Activated T-helper 2 cell treated with anti-CD3 and anti-CD28 coated beads, Interferon-gamma antibody, Interleukin-2, Interleukin-4, amounts not matched to agents 10 μg/mL and 5 μg/mL and 100 μg/mL, durations not matched to agents 14 hours and 24 hours and 36 hours (primary cell): Measurements from ENCODE around the gene RPL32. TPM values are rescaled to one million over a fixed set of nuclear protein-coding genes. Genes with fewer than 3 reads are reported as not detected.

Experiments
- DNase-seq: peaks from one replicate; pipeline ENCODE4 v3.0.0; 2021; ENCODE audit warnings: low spot score
- H3K27ac Mint-ChIP-seq: one replicate; pipeline ENCODE4 v1.8.0; 2021; ENCODE audit warnings: mixed read lengths
- H3K27me3 Mint-ChIP-seq: one replicate; pipeline ENCODE4 v1.8.0; 2021; ENCODE audit warnings: low read depth, mixed read lengths
- H3K36me3 Mint-ChIP-seq: one replicate; pipeline ENCODE4 v1.8.0; 2021; ENCODE audit warnings: low read depth, mixed read lengths
- H3K4me1 Mint-ChIP-seq: one replicate; pipeline ENCODE4 v1.8.0; 2021; ENCODE audit warnings: low read depth, mixed read lengths
- H3K4me3 Mint-ChIP-seq: one replicate; pipeline ENCODE4 v1.8.0; 2021; ENCODE audit warnings: low read depth, mild to moderate bottlenecking, moderate library complexity, mixed read lengths
- H3K9me3 Mint-ChIP-seq: one replicate; pipeline ENCODE4 v1.8.0; 2021; ENCODE audit warnings: mixed read lengths
- intact Hi-C: fragments of 100-400 bp; cut with micrococcal nuclease; formaldehyde crosslinking; loops from one replicate; pipeline ENCODE4 v1.15.1; 2023
- total RNA-seq: library from RNA; stranded (reverse); gene quantifications from 2 replicates; pipeline ENCODE4 v1.2.3, GENCODE V29; 2022

RPL32 gene
- total RNA-seq, 1 donor from 2014 or later, result 2,053 TPM

DNA sequence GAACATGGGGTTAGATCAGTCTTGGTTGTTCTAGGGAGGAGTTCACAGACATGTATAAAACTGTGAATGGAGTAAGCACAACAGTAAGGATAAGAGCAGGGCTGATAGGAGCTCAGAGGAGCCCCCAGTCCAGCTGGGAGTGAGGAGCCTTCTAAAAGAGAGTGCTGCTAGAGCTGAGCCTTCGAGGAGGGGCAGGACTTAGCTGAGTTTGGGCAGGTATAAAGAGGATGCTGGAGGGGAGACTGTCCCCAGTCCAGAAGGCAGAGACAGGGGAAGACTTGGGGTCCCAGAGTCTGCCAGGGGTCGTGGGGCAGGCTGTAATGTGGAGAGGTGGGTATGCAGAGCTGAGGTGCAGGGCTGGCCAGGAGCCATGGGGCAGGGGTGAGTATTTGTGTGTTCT is 32.8 kb downstream of the RPL32 start:
- no peak overlapping the region for H3K27ac Mint-ChIP-seq
- no peak for DNase-seq
- peak overlapping the region; percentile 6 for H3K4me3 Mint-ChIP-seq
- no peaks in the 10 kb centered on the region for H3K36me3 Mint-ChIP-seq
- intact Hi-C loops, result no loop called here
- H3K9me3 Mint-ChIP-seq, result no peaks in the 10 kb centered on the region
- peaks cover 10% of the 10 kb centered on the region for H3K27me3 Mint-ChIP-seq
- peaks cover 3% of the 10 kb centered on the region for H3K4me1 Mint-ChIP-seq

DNA sequence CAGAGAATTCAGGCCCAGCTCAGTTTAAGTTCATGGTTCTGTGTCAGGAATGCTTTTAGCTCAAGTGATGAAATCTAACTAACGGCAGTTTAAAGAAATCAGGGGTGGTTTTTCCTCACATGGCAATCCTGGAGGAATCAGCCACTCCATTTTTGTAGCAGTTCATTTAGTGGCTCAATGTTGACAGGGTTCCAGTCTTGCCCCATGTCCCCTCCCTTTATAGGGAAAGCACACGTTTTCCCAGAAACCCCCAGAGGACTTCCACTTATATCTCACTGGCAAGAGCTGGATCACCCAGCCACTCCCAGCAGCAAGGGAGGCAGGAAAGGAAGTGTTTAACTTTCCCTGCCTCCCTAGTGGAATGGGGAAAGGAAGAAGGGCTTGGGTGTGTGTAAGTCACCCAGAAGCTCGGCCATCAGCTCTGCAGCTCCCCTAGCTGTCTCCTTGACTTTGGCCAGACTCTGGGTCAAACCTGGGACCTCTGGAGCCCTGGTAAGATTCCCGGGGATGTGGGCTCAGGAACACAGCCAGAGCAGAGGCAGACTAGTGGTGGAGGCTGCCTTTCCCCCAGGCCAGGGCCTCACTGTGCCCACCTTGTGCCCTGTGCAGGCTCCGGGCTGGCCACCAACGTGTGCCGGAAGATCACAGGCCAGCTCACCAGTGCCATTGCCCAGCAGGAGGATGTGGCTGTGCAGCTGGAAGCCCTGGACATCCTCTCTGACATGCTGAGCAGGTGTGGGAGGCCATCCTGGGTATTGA is 33.6 kb downstream of the RPL32 start:
- intact Hi-C loops, result no loop called here
- H3K4me3 Mint-ChIP-seq, result no peak overlapping the region

DNA sequence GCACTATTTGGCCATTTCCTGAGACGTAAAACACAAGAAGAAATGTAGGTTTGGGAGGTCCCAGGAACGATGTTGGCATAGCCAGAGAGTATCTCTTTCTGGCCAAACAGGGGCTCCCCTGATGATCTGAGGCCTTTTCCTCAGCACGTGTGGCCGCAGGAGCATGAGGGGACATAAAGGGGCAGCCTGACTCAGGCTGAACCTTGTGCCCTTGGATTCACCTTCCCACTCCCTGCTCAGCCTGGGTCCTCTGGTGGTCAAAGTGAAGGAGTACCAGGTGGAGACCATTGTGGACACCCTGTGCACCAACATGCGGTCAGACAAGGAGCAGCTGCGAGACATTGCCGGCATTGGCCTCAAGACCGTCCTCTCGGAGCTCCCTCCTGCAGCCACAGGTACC is 34.3 kb downstream of the RPL32 start:
- Mint-ChIP-seq H3K4me1 (peaks cover 3% of the 10 kb centered on the region), H3K27me3 (peaks cover 10% of the 10 kb centered on the region), H3K36me3 (no peaks in the 10 kb centered on the region), H3K9me3 (no peaks in the 10 kb centered on the region), H3K4me3 (no peak overlapping the region), H3K27ac (no peak overlapping the region)
- intact Hi-C loops, result no loop called here
- DNase-seq, result no peak

More for the DNA sequence above, 33.6 kb downstream of the RPL32 start:
- Mint-ChIP-seq H3K27ac (no peak overlapping the region), H3K36me3 (no peaks in the 10 kb centered on the region), H3K27me3 (peaks cover 10% of the 10 kb centered on the region), H3K9me3 (no peaks in the 10 kb centered on the region), H3K4me1 (peaks cover 3% of the 10 kb centered on the region)
- DNase-seq, result no peak

DNA sequence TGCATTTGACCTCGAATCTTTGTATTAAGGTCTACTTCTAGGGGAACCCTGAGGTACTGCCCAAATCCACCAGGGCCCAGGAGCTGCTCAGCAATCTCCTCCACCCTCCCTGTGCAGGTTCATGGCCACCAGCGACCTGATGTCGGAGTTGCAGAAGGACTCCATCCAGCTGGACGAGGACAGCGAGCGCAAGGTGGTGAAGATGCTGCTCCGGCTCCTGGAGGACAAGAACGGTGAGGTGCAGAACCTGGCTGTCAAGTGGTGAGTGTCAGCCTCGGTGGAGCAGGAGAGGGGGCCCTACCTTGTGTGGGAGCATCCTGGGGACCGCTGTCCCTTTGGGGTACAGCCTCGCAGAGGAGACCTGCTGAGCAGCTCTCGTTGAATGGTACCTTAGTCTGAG is 38.0 kb downstream of the RPL32 start:
- Mint-ChIP-seq H3K27me3 (peaks cover under 1% of the 10 kb centered on the region), H3K9me3 (no peaks in the 10 kb centered on the region), H3K36me3 (no peaks in the 10 kb centered on the region), H3K4me3 (no peak overlapping the region), H3K27ac (no peak overlapping the region), H3K4me1 (no peaks in the 10 kb centered on the region)
- intact Hi-C loops, result no loop called here
- no peak for DNase-seq

DNA sequence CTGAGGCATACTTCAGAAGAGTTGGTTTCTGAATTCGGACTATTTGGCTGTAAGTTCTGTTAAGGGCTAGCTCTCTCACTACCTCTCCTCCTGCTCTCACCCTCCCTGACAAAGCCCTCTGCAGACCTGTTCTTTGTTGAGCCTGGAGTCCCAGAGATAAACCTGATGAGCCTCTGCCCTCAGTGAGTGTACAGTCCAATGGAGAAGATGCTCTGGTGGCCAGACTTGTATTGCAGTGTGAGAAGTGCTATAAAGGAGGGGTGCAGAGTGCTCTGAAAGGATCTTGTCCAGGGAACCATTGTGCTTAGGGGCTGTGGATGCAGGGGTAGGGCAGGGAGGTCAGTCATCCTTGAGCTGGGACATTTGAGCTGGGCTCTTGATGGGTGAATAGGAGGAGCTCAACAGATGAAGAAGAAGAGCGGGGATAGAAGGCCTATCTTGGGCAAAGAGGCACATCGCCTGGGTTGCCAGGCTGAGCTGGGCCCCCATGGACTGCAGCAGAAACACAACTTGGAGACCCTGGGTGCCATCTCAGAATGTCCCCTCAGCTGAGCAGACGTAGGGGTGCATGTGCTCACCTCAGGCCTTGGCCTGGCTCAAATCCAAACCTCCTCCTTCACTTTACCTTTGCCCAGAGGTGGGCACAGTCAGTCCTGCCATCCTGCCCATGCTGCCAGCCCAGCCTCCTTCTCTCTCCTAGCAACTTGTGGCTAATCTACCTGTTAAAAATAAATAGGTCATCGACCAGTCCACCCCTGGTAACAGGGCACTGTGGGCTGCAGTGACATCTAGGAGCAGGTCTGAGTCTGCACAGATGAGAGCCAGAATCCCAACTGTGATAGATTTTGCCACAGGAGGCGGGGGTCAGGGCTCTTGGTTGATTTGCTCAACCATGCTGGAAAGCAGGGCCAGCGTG is 41.6 kb downstream of the RPL32 start:
- Mint-ChIP-seq H3K36me3 (no peaks in the 10 kb centered on the region), H3K4me3 (no peak overlapping the region), H3K27ac (no peak overlapping the region), H3K4me1 (peaks cover 3% of the 10 kb centered on the region), H3K9me3 (no peaks in the 10 kb centered on the region), H3K27me3 (peaks cover 25% of the 10 kb centered on the region)
- intact Hi-C loops, result no loop called here
- no peak for DNase-seq

DNA sequence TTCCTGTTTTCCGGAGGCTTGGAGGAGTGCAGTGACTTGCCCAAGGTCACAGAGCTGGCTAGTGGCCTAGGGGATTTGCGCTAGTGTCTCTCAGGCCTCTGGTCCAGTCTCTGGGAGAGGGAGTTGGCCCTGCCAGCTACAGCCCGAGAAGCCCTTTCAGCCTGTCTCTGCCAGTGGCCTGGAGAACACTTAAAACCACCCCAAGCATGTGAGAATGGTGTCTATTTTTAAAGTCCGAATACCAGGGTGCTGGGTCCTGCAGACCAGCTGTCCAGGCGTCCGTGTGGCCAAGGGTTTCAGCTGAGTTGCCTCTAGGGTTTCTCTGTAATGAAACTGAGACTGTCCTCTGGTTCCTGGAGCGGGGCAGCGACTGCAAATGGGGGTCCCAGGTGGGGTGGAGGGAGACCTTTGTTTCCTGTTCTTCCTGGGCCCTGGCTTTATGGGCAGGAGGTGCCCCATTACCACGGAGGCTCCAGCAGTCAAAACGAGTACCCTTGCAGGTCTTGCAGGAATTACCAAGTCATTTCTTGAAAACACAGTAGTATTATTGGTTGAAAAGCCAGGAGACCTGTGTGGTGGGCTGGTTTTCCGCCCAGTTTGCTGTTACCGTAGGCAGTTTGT is 42.7 kb downstream of the RPL32 start:
- H3K9me3 Mint-ChIP-seq, result no peaks in the 10 kb centered on the region
- no peak overlapping the region for H3K4me3 Mint-ChIP-seq
- H3K36me3 Mint-ChIP-seq, result no peaks in the 10 kb centered on the region
- peaks cover 3% of the 10 kb centered on the region for H3K4me1 Mint-ChIP-seq
- intact Hi-C loops, result no loop called here
- peaks cover 25% of the 10 kb centered on the region for H3K27me3 Mint-ChIP-seq
- DNase-seq, result no peak
- H3K27ac Mint-ChIP-seq, result no peak overlapping the region

DNA sequence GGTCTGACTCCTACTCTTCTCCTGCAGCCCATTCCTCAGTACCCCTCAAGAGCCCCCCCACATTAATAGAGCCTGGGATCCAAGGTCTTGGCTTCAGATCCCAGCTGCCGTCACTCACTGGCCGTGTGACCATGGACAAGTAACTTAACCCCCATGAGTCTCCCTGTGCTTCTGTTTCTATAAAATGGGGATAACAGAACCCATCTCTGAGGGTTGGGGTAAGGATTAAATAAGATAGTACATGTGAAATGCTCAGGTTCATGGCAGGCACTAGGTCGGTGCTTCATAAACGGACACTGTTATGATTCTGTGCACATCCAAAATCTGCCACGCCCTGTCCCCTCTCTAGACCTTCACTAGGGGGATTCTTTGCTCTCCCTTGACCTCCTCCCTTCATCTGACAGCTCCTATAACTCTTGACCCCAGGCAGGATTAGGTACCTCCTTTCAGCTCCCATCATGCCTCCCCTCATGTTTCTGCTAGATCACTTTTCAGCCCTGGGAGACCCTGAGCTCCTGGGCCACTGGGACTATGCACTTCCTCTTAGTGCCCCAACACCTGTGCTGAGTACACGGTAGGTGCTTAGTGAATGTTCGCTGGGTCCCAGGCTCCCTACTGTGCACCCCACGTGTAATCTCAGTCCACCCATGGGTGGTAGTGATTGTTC is 43.3 kb downstream of the RPL32 start:
- H3K4me3 Mint-ChIP-seq, result no peak overlapping the region
- H3K27me3 Mint-ChIP-seq, result peaks cover 25% of the 10 kb centered on the region
- intact Hi-C loops, result no loop called here
- H3K9me3 Mint-ChIP-seq, result no peaks in the 10 kb centered on the region
- H3K36me3 Mint-ChIP-seq, result no peaks in the 10 kb centered on the region
- no peak overlapping the region for H3K27ac Mint-ChIP-seq
- H3K4me1 Mint-ChIP-seq, result peaks cover 3% of the 10 kb centered on the region
- no peak for DNase-seq

DNA sequence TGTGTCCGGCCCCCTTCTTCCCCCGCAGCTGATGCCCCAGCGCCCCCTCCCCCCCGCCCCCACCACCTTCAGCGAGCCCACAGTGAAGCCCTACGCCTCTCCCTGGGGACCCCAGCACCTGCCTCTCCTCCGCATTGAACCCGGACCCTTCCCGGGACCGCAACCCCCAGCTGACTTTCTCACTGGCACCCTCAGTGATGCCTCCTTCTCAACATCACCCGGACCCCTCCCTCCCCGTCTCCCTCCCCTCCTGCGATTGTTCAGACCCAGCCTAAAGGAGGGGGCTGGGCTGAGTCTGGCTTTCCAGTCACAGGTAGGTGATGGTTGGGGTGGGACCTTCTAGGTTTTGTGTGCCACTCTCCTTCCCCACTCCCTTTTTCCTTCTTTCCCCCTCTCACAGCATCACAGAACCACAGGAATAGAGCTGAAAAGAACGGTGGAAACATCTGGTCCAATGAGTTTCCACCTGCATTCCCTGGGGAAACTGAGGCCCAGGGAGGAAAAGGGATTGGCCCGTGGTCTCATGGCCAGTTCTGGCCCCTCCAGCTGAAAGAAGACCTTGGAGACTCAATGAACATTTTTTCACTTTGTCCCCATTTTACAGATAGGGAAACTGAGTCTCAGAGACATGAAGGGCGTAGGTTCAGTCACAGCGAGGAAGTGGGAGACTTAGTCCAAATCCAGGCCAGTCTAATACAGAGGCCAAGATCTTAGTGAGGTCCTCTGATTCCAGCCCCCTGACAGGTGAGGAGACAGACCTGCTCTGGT is 44.1 kb downstream of the RPL32 start:
- DNase-seq, result no peak
- no peaks in the 10 kb centered on the region for H3K36me3 Mint-ChIP-seq
- H3K27ac Mint-ChIP-seq, result no peak overlapping the region
- H3K27me3 Mint-ChIP-seq, result peaks cover 26% of the 10 kb centered on the region
- H3K9me3 Mint-ChIP-seq, result no peaks in the 10 kb centered on the region
- H3K4me3 Mint-ChIP-seq, result peak overlapping the region; percentile 30
- peaks cover 3% of the 10 kb centered on the region for H3K4me1 Mint-ChIP-seq
- intact Hi-C loops, result no loop called here

DNA sequence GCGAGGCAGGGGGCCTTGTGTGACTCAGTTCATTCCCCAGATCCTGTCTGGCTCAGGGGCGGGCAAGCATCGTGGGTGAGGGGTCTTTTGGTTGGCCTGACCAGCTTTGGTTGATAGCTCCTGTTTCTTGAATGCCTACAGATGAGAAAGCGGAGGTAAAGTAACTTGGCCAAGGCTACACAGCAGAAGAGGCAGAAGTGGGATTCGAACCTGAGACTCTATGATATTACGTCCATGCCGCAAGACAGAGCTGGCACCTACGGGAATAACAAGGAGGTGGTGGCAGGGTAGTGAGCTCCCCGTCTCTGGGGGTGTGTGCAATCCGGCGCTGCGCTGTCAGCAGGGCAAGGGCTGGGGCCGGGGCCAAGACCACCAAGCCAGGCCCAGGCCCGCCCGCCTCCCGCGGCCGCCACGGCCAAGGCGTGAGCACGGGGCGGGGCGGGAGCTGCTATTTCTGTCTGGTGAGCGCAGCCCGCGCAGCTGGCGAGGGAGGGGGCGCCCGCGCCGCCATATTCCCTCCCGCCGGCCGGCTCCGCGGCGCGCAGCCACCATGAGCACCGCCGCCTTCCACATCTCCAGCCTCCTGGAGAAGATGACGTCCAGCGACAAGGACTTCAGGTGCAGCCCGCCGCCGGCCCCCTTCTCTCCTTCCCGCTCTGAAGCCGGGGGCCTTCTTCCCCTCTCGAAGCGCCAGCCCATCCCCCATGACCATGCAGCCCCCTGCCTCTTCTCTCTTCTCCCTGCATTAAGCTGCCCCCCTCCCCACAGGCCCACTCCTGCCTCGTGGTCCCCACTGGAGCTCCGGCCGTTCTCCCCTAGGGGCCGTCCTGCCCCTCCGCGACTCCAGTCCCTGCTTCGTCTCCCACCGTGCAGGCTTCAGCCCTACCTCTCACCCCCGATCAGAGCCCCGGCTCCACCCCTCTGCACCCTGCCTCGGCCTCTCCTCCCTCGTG is 44.9 kb downstream of the RPL32 start, which contains the start of gene CAND2:
Gene CAND2, plus strand, starts transcription at position 510 of the 953 bp plus-strand sequence. Its CDS starts 41 bp downstream, at position 551.
- Mint-ChIP-seq H3K36me3 (no peaks in the 10 kb centered on the region), H3K4me1 (peaks cover 3% of the 10 kb centered on the region), H3K27me3 (peaks cover 27% of the 10 kb centered on the region), H3K9me3 (no peaks in the 10 kb centered on the region), H3K27ac (no peak within 1 kb of the TSS), H3K4me3 (peak within 1 kb of the TSS; percentile 71)
- no peak for DNase-seq
- intact Hi-C loops, result no loop called here

DNA sequence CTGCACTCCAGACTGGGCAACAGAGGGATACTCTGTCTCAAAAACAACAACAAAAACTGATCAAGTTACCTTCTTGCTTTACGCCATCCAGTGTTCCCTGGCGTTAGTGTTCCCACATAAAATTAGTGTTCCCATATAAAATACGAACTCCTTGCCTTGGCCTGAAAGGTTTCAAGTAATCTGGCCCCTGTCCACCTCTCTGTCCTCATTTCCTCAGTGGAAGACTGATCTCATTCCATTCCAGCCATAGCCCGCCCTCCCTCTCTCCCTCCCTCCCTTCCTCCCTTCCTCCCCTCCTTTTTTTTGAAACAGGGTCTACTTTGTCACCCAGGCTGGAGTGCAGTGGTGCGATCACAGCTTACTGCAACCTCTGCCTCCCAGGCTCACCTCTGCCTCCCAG is 47.7 kb downstream of the RPL32 start:
- Mint-ChIP-seq H3K9me3 (no peaks in the 10 kb centered on the region), H3K27ac (no peak overlapping the region), H3K4me3 (no peak overlapping the region), H3K27me3 (peaks cover 33% of the 10 kb centered on the region), H3K36me3 (no peaks in the 10 kb centered on the region), H3K4me1 (peaks cover 3% of the 10 kb centered on the region)
- DNase-seq, result no peak
- intact Hi-C loops, result no loop called here

DNA sequence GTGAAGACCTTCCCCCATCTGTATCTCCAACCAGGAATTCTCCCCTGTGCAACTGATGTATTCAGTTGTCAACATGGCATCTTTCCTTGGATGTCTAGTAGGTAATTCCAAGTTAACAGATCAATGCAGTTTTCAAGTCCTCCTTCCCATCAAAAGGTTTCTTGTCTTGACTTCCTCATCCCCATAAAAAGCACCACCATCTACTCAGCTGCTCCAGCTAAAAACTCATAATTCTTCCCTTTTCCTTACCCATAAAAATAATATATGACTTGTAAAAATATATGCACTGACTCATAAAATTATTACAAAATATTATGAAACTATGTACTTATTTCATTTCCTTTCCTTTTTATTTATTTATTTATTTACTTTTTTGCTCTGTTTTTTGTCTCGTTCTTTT is 49.9 kb downstream of the RPL32 start:
- no peak overlapping the region for H3K4me3 Mint-ChIP-seq
- H3K36me3 Mint-ChIP-seq, result no peaks in the 10 kb centered on the region
- no peak overlapping the region for H3K27ac Mint-ChIP-seq
- DNase-seq, result no peak
- H3K9me3 Mint-ChIP-seq, result no peaks in the 10 kb centered on the region
- H3K27me3 Mint-ChIP-seq, result peaks cover 26% of the 10 kb centered on the region
- H3K4me1 Mint-ChIP-seq, result peaks cover 3% of the 10 kb centered on the region
- intact Hi-C loops, result no loop called here
